ENCODE results near the gene SCUBE2. TPM values are rescaled to one million over a fixed set of nuclear protein-coding genes. Genes with fewer than 3 reads are reported as not detected.

SCUBE2 gene
- polyA plus RNA-seq, 1 of the 3 experiments (the other 2 are of a cell fraction): 0.76 TPM

- no peaks in the 10 kb centered on the region for H3K79me2 ChIP-seq (ENCODE audit: insufficient read depth)
- no peaks in the 10 kb centered on the region for H3K36me3 ChIP-seq (replicated peaks in 1 of 2; ENCODE audit: control insufficient read depth in 1 of 2, insufficient read depth in 2 of 2, low read length in 1 of 2)
- ChIA-PET POLR2A (no interaction called here), CTCF (interaction anchor here (1.3 kb wide), 1 partner anchor 37 kb away, joined by 7 read pairs; no protein-coding TSS in a partner anchor)
- no peaks in the 10 kb centered on the region for H3K9me3 ChIP-seq
- no peak for DNase-seq
- H4K20me1 ChIP-seq (ENCODE audit: insufficient read depth): no peaks in the 10 kb centered on the region
- 75% methylated on average over 3 of the region's 3 CpGs for WGBS (ENCODE audit: low lambda C conversion rate)
- TF ChIP-seq IRF3 (IDR thresholded peaks at IDR 0.05; ENCODE audit: low read depth, low read length) (no peak), GABPA (IDR thresholded peaks at IDR 0.05; ENCODE audit: low read depth) (no peak), FOSL2 (IDR thresholded peaks at IDR 0.05; ENCODE audit: borderline replicate concordance, low read depth) (no peak), SIN3A (IDR thresholded peaks at IDR 0.05; ENCODE audit: borderline replicate concordance, low read depth, low read length) (no peak), RFX5 (IDR thresholded peaks at IDR 0.05; ENCODE audit: low read length) (no peak), RAD21 (IDR thresholded peaks at IDR 0.05; ENCODE audit: low read length) (no peak), REST (IDR thresholded peaks at IDR 0.05; ENCODE audit: low read depth, low read length) (no peak), ZBTB33 (IDR thresholded peaks at IDR 0.05; ENCODE audit: borderline replicate concordance, low read depth) (no peak), USF2 (IDR thresholded peaks at IDR 0.05; ENCODE audit: borderline replicate concordance, low read depth, low read length) (no peak), MAX (IDR thresholded peaks at IDR 0.05; ENCODE audit: low read depth) (no peak), TAF1 (IDR thresholded peaks at IDR 0.05; ENCODE audit: borderline replicate concordance, low read depth, low read length) (no peak), POLR2AphosphoS5 (IDR thresholded peaks at IDR 0.05; ENCODE audit: low read depth, low read length) (no peak), NFIC (IDR thresholded peaks at IDR 0.05; ENCODE audit: borderline replicate concordance) (no peak), USF1 (IDR thresholded peaks at IDR 0.05; ENCODE audit: borderline replicate concordance, low read depth) (no peak)
- no peak overlapping the region for H3K9ac ChIP-seq
- H3F3A ChIP-seq (replicated peaks; ENCODE audit: insufficient read depth): no peaks in the 10 kb centered on the region
- no peak overlapping the region for H2AFZ ChIP-seq (ENCODE audit: low read depth)
- no peak overlapping the region for H3K4me2 ChIP-seq
- no peak overlapping the region for H3K27ac ChIP-seq (ENCODE audit: low read depth in 2 of 2, low read length in 1 of 2)
- no peaks in the 10 kb centered on the region for H3K27me3 ChIP-seq (ENCODE audit: insufficient read depth)
- H3K4me3 ChIP-seq (ENCODE audit: low read depth in 2 of 2, low read length in 1 of 2): no peak overlapping the region
- no peaks in the 10 kb centered on the region; a peak in 1 of 4 replicates for H3K4me1 ChIP-seq (ENCODE audit: control insufficient read depth in 1 of 2, insufficient read depth in 2 of 2, low read depth in 1 of 2, low read length in 1 of 2)
- no peaks in the 10 kb centered on the region for H3K9me2 ChIP-seq
Observed at GRCh38 chr11:9052316-9052715, 39.1 kb downstream of the SCUBE2 start.

Measured in SK-N-SH (cell line).